H1 (cell line): ENCODE results near the gene XAB2. TPM values are rescaled to one million over a fixed set of nuclear protein-coding genes. Genes with fewer than 3 reads are reported as not detected.

ENCODE experiments used
- CTCF ChIA-PET: fragments of 300-600 bp; sonication (Branson Sonifier 250); formaldehyde crosslinking; loops from one replicate; lab custom pipeline; 2021; ENCODE audit not compliant: partially characterized antibody; lab: Charles Lee
- POLR2A ChIA-PET: fragments of 300-600 bp; sonication (Branson Sonifier 250); formaldehyde crosslinking; loops from one replicate; lab custom pipeline; 2021; ENCODE audit warnings: inconsistent platforms; ENCODE audit not compliant: partially characterized antibody; lab: Charles Lee
- DNase-seq, 2 experiments: peaks; one replicate each; pipeline versions ENCODE4 v3.0.0 to v3.0.0-alpha.2; 2010 to 2022; ENCODE audit warnings: low spot score in 2 of 2, low read depth in 1 of 2, mixed read lengths in 1 of 2
- FAIRE-seq: peaks from 2 replicates; lab custom pipeline; 2011; peaks lifted over from hg19 to GRCh38; lab: Jason Lieb, UNC
- H2AFZ ChIP-seq: 2 replicates; pipeline ENCODE4 v1.8.1; 2012; ENCODE audit warnings: low read length, inconsistent platforms
- H2AK5ac ChIP-seq: 2 replicates; pipeline ENCODE4 v1.6.1; 2013; ENCODE audit warnings: low read depth, low read length
- H2BK120ac ChIP-seq: replicated peaks from 2 replicates; pipeline ENCODE3; 2013; ENCODE audit warnings: low read depth, low read length, inconsistent platforms
- H2BK12ac ChIP-seq: 2 replicates; pipeline ENCODE4 v1.6.1; 2013; ENCODE audit warnings: low read depth, low read length
- H2BK15ac ChIP-seq: 2 replicates; pipeline ENCODE4 v1.6.1; 2013; ENCODE audit warnings: low read length
- H2BK20ac ChIP-seq: 2 replicates; pipeline ENCODE4 v1.6.1; 2013; ENCODE audit warnings: low read length
- H2BK5ac ChIP-seq: 2 replicates; pipeline ENCODE4 v1.6.1; 2013; ENCODE audit warnings: low read depth, low read length
- H3K14ac ChIP-seq: 2 replicates; pipeline ENCODE4 v1.6.1; 2013; ENCODE audit warnings: inconsistent platforms; ENCODE audit not compliant: insufficient read length
- H3K18ac ChIP-seq: 2 replicates; pipeline ENCODE4 v1.6.1; 2013; ENCODE audit warnings: low read length; ENCODE audit errors: extremely low read depth
- H3K23ac ChIP-seq: 2 replicates; pipeline ENCODE4 v1.6.1; 2013; ENCODE audit warnings: inconsistent platforms; ENCODE audit not compliant: insufficient read length
- H3K23me2 ChIP-seq: 2 replicates; pipeline ENCODE4 v1.6.1; 2013; ENCODE audit warnings: low read depth, low read length
- H3K27ac ChIP-seq: 2 replicates; pipeline ENCODE4 v1.6.1; 2011; ENCODE audit warnings: low read depth, low read length, inconsistent platforms
- H3K27me3 ChIP-seq, 4 experiments: replicated peaks in 1 of 4; 1 replicate in 1 of 4; 2 replicates in 3 of 4; pipeline versions ENCODE4 v1.6.1 to v1.8.1; 2011 to 2013; ENCODE audit warnings: low read length in 3 of 4, mild to moderate bottlenecking in 3 of 4, inconsistent platforms in 2 of 4, mixed read lengths in 2 of 4, moderate library complexity in 1 of 4; ENCODE audit not compliant: control insufficient read depth in 3 of 4, insufficient read depth in 3 of 4; ENCODE audit errors: extremely low read depth in 1 of 4
- H3K36me3 ChIP-seq, 4 experiments: 2 replicates each; pipeline versions ENCODE4 v1.6.1 to v1.8.1; 2011 to 2013; ENCODE audit warnings: mild to moderate bottlenecking in 4 of 4, low read length in 3 of 4, moderate library complexity in 2 of 4, control low read depth in 1 of 4, inconsistent platforms in 1 of 4; ENCODE audit not compliant: insufficient read depth in 4 of 4, control insufficient read depth in 2 of 4
- H3K4ac ChIP-seq: replicated peaks from 2 replicates; pipeline ENCODE3; 2013; ENCODE audit warnings: low read length, low read depth, mixed read lengths, inconsistent platforms; ENCODE audit not compliant: insufficient read length
- H3K4me1 ChIP-seq, 4 experiments: replicated peaks in 1 of 4; 1 replicate in 1 of 4; 2 replicates in 3 of 4; pipeline versions ENCODE4 v1.6.1 to v1.8.1; 2011 to 2013; ENCODE audit warnings: low read length in 3 of 4, inconsistent platforms in 2 of 4, mixed read lengths in 1 of 4; ENCODE audit not compliant: insufficient read depth in 4 of 4, control insufficient read depth in 3 of 4
- H3K4me2 ChIP-seq, 2 experiments: 2 replicates each; pipeline versions ENCODE4 v1.6.1 to v1.8.1; 2011 to 2013; ENCODE audit warnings: low read depth in 2 of 2, low read length in 2 of 2, control low read depth in 1 of 2, inconsistent platforms in 1 of 2, mild to moderate bottlenecking in 1 of 2; ENCODE audit not compliant: insufficient read depth in 1 of 2
- H3K4me3 ChIP-seq, 4 experiments: fragments of 200-600, 300-600 bp in 1 of 4; sonication (generic), shearing (Covaris generic), sonication (Bioruptor Twin) in 1 of 4; 2 replicates each; pipeline versions ENCODE4 v1.5.1 to v1.8.1; 2011 to 2016; ENCODE audit warnings: low read length in 4 of 4, low read depth in 3 of 4, control low read depth in 2 of 4, inconsistent platforms in 2 of 4, mild to moderate bottlenecking in 2 of 4, mixed read lengths in 1 of 4, moderate library complexity in 1 of 4; ENCODE audit not compliant: insufficient read depth in 2 of 4; ENCODE audit errors: extremely low read depth in 1 of 4
- H3K56ac ChIP-seq: replicated peaks from 2 replicates; pipeline ENCODE3; 2013; ENCODE audit warnings: low read depth, mild to moderate bottlenecking, mixed read lengths, low read length, inconsistent platforms; ENCODE audit not compliant: insufficient read length
- H3K79me1 ChIP-seq: 2 replicates; pipeline ENCODE4 v1.6.1; 2013; ENCODE audit warnings: low read depth, low read length, control low read depth
- H3K79me2 ChIP-seq, 2 experiments: 2 replicates each; pipeline versions ENCODE4 v1.6.1 to v1.8.1; 2012 to 2013; ENCODE audit warnings: low read length in 2 of 2, mild to moderate bottlenecking in 2 of 2, inconsistent platforms in 1 of 2; ENCODE audit not compliant: insufficient read depth in 2 of 2, control insufficient read depth in 1 of 2
- H3K9ac ChIP-seq, 4 experiments: replicated peaks in 1 of 4; 1 replicate in 1 of 4; 2 replicates in 3 of 4; pipeline versions ENCODE4 v1.6.1 to v1.8.1; 2011 to 2013; ENCODE audit warnings: low read depth in 3 of 4, low read length in 3 of 4, control low read depth in 2 of 4, mild to moderate bottlenecking in 2 of 4, moderate library complexity in 2 of 4, inconsistent platforms in 1 of 4; ENCODE audit errors: extremely low read depth in 1 of 4
- H3K9me3 ChIP-seq, 2 experiments: 2 replicates each; pipeline versions ENCODE4 v1.6.1 to v1.8.1; 2012 to 2013; ENCODE audit warnings: mild to moderate bottlenecking in 2 of 2, moderate library complexity in 2 of 2, control low read depth in 1 of 2, inconsistent platforms in 1 of 2, low read depth in 1 of 2, low read length in 1 of 2, mixed read lengths in 1 of 2; ENCODE audit not compliant: insufficient read depth in 2 of 2
- H4K20me1 ChIP-seq, 2 experiments: replicated peaks in 1 of 2; 2 replicates each; pipeline versions ENCODE3 to v1.8.1; 2011 to 2013; ENCODE audit warnings: inconsistent platforms in 2 of 2, low read length in 2 of 2, mild to moderate bottlenecking in 1 of 2; ENCODE audit not compliant: insufficient read depth in 2 of 2, control insufficient read depth in 1 of 2
- H4K5ac ChIP-seq: 2 replicates; pipeline ENCODE4 v1.6.1; 2013; ENCODE audit warnings: low read length, low read depth, mixed read lengths, inconsistent platforms; ENCODE audit not compliant: insufficient read length
- H4K8ac ChIP-seq: 2 replicates; pipeline ENCODE4 v1.8.0; 2013; ENCODE audit warnings: mild to moderate bottlenecking, moderate library complexity, low read length, inconsistent platforms; ENCODE audit not compliant: insufficient read depth; ENCODE audit errors: extremely low read depth
- H4K91ac ChIP-seq: replicated peaks from 2 replicates; pipeline ENCODE3; 2013; ENCODE audit warnings: low read length, mixed read lengths, inconsistent platforms; ENCODE audit not compliant: insufficient read length
- CBX5 ChIP-seq: fragments of 300-800, 300-1000 bp; sonication (generic); IDR thresholded peaks from 2 replicates; pipeline ENCODE4 v1.7.1; 2016; ENCODE audit warnings: antibody characterized with exemption, low read length, low read depth
- CBX8 ChIP-seq: fragments of 300-800, 300-1000 bp; sonication (generic); IDR thresholded peaks from 2 replicates; pipeline ENCODE4 v1.7.1; 2016; ENCODE audit warnings: low read depth, low read length, borderline replicate concordance
- CTBP2 ChIP-seq: IDR thresholded peaks from 2 replicates; pipeline ENCODE4 v1.7.0; 2011; ENCODE audit warnings: borderline replicate concordance, mild to moderate bottlenecking, moderate library complexity, mixed read lengths, low read length; ENCODE audit not compliant: insufficient read depth, insufficient read length
- CTCF ChIP-seq, 3 experiments: IDR thresholded peaks; 1 replicate in 2 of 3; 2 replicates in 1 of 3; pipeline versions ENCODE4 v1.5.1 to v1.6.1; 2011; ENCODE audit warnings: low read length in 3 of 3, mild to moderate bottlenecking in 3 of 3, inconsistent platforms in 2 of 3, low read depth in 1 of 3, moderate library complexity in 1 of 3; ENCODE audit not compliant: insufficient read depth in 1 of 3; ENCODE audit errors: control extremely low read depth in 1 of 3
- KDM5A ChIP-seq: fragments of 200-600 bp; IDR thresholded peaks from 2 replicates; pipeline ENCODE4 v1.7.1; 2012; ENCODE audit warnings: mild to moderate bottlenecking, low read length, inconsistent platforms, mixed read lengths
- SUZ12 ChIP-seq: fragments of 200-600 bp; sonication (generic); IDR thresholded peaks from 2 replicates; pipeline ENCODE4 v1.6.1; 2012; ENCODE audit warnings: mild to moderate bottlenecking, inconsistent platforms, low read length, moderate library complexity, mixed read lengths
- TAF1 ChIP-seq: IDR thresholded peaks from 2 replicates; pipeline ENCODE4 v1.6.1; 2011; ENCODE audit warnings: mild to moderate bottlenecking, low read depth, low read length
- TBP ChIP-seq: IDR thresholded peaks from 2 replicates; pipeline ENCODE4 v1.6.1; 2011; ENCODE audit warnings: low read depth, low read length, improper control_type of control experiment
- TEAD4 ChIP-seq: IDR thresholded peaks from 2 replicates; pipeline ENCODE4 v1.6.1; 2012; ENCODE audit warnings: low read depth, low read length, inconsistent platforms, mixed read lengths
- WGBS, 2 experiments: shearing (Covaris generic) in 1 of 2; methylation state at CpG; one replicate each; pipeline versions ENCODE4 v1.1.6 to v1.1.7; 2013 to 2015; ENCODE audit warnings: low lambda C conversion rate in 2 of 2, mixed read lengths in 2 of 2, inconsistent platforms in 1 of 2, low coverage in 1 of 2, missing lambda C conversion rate in 1 of 2; ENCODE audit not compliant: insufficient replicate concordance in 2 of 2, insufficient coverage in 1 of 2, insufficient read length in 1 of 2; ENCODE audit errors: extremely low coverage in 1 of 2, missing lambda C conversion rate in 1 of 2; 5-methylcytosine and 5-hydroxymethylcytosine counted together
- polyA plus RNA-seq, 7 experiments: library from polyadenylated mRNA; depleted of rRNA in 3 of 7; stranded (reverse) in 5 of 7; unstranded in 2 of 7; fragments of >200 nt in 5 of 7; fragments of 200-250 nt in 2 of 7; gene quantifications; 1 replicate in 5 of 7; 2 replicates in 1 of 7; 4 replicates in 1 of 7; pipeline versions ENCODE4 v1.2.1 to v1.2.3, GENCODE V29; 2011 to 2013; ENCODE audit warnings: missing spikeins in 2 of 7, mixed read lengths in 2 of 7
- total RNA-seq: library from RNA; stranded (reverse); fragmentation: NEBNext Ultra II Directional; extraction: Animal tissue kit (Norgen Biotek cat#: 25700); gene quantifications from 2 replicates; pipeline ENCODE4 v1.2.1, GENCODE V29; 2021

The XAB2 gene
- total and polyA plus RNA-seq, 2 of the 8 experiments (the other 6 are each of a cell fraction or from before 2014, with no cell fraction given): 48.2 to 49.4 TPM

- no peak overlapping the region for H3K4ac ChIP-seq
- 92% methylated on average over 21 of the region's 21 CpGs; no CpG with 5 or more reads in 1 of the 2 experiments for WGBS, 2 experiments
- H2BK12ac ChIP-seq: no peak overlapping the region
- H3K14ac ChIP-seq: no peak overlapping the region
- H4K8ac ChIP-seq: peak overlapping the region; percentile 68; the same call in 1 of the 2 replicates
- H2BK5ac ChIP-seq: no peak overlapping the region
- CTCF ChIA-PET: interaction anchor here (0.6 to 1.5 kb wide), 4 partner anchors 51 to 243 kb away, joined by 3 read pairs; no protein-coding TSS in a partner anchor
- no peaks in the 10 kb centered on the region for H3K27me3 ChIP-seq
- H3K79me2 ChIP-seq: no peaks in the 10 kb centered on the region
- H3K36me3 ChIP-seq: peaks cover 8 to 54% (median 25%) of the 10 kb centered on the region in 4 experiments; a peak in 6 of 8 replicates
- H3K4me1 ChIP-seq: no peaks in the 10 kb centered on the region
- no peaks in the 10 kb centered on the region; the same call in 1 of the 2 replicates for H3K79me1 ChIP-seq
- H3K56ac ChIP-seq: no peak overlapping the region
- no peak overlapping the region for H3K18ac ChIP-seq
- POLR2A ChIA-PET: interaction anchor here (0.9 to 4.3 kb wide), 9 partner anchors 10 to 64 kb away, joined by 3 to 29 read pairs (median 5); partner anchors contain the start of genes PCP2, PET100 and XAB2
- no peak overlapping the region for H2AFZ ChIP-seq
- FAIRE-seq (no peak), DNase-seq (no peak)
- no peaks in the 10 kb centered on the region for H3K23me2 ChIP-seq
- no peak overlapping the region for H4K5ac ChIP-seq
- H2BK20ac ChIP-seq: no peak overlapping the region
- H3K4me3 ChIP-seq: no peak overlapping the region
- H3K9ac ChIP-seq: no peak overlapping the region
- H3K23ac ChIP-seq: no peak overlapping the region
- no peak overlapping the region for H3K27ac ChIP-seq
- H3K9me3 ChIP-seq: no peaks in the 10 kb centered on the region
- H4K20me1 ChIP-seq: peaks cover 7 to 16% of the 10 kb centered on the region in 2 experiments
- no peak overlapping the region for H3K4me2 ChIP-seq
- no peak overlapping the region for H4K91ac ChIP-seq
- no peak overlapping the region for H2AK5ac ChIP-seq
- H2BK15ac ChIP-seq: no peak overlapping the region
- no peak overlapping the region for H2BK120ac ChIP-seq
- TF ChIP-seq CTBP2 (no peak), KDM5A (no peak), SUZ12 (no peak), TBP (no peak), TEAD4 (no peak), CBX5 (no peak), CTCF (IDR thresholded peaks at IDR 0.05; ENCODE audit: control extremely low read depth in 1 of 3, insufficient read depth in 1 of 3, low read depth in 1 of 3, low read length in 3 of 3) (no peak), TAF1 (no peak), CBX8 (no peak)
Measured at GRCh38 chr19:7618771-7619510, 10.4 kb downstream of the XAB2 start.
